Measurements from ENCODE around the gene GRM8. TPM values are rescaled to one million over a fixed set of nuclear protein-coding genes. Genes with fewer than 3 reads are reported as not detected.

GRM8 gene
- total and polyA plus RNA-seq, 2 experiments from 2014 or later, result not detected

- H3K27ac ChIP-seq, result no peak overlapping the region
- no peak overlapping the region for H3K9ac ChIP-seq
- H3K79me2 ChIP-seq (ENCODE audit: insufficient read depth), result no peaks in the 10 kb centered on the region
- H3K27me3 ChIP-seq (replicated peaks; ENCODE audit: insufficient read depth), result no peaks in the 10 kb centered on the region
- H3K4me2 ChIP-seq (ENCODE audit: unreplicated experiment), result no peak overlapping the region
- no peak for DNase-seq
- 45 to 53% methylated on average over 9 of the region's 9 CpGs for WGBS, 2 experiments (ENCODE audit: low coverage in 1 of 2, low lambda C conversion rate in 2 of 2, missing lambda C conversion rate in 2 of 2)
- no peaks in the 10 kb centered on the region for H3K36me3 ChIP-seq (ENCODE audit: low read depth)
- no peaks in the 10 kb centered on the region for H3K9me3 ChIP-seq (ENCODE audit: low read depth)
- no peaks in the 10 kb centered on the region for H3K4me1 ChIP-seq (ENCODE audit: insufficient read depth)
- no peaks in the 10 kb centered on the region for H3F3A ChIP-seq (ENCODE audit: insufficient read depth)
- TF ChIP-seq EZH2phosphoT487 (IDR thresholded peaks at IDR 0.05; ENCODE audit: insufficient read depth, low read depth) (no peak), EZH2 (IDR thresholded peaks at IDR 0.05; ENCODE audit: insufficient read depth, poor library complexity, severe bottlenecking) (no peak)
- no peak overlapping the region for H3K4me3 ChIP-seq
- H2AFZ ChIP-seq, result no peak overlapping the region
- H3K9me2 ChIP-seq (ENCODE audit: insufficient read depth), result no peaks in the 10 kb centered on the region
- H4K20me1 ChIP-seq (ENCODE audit: insufficient read depth), result no peaks in the 10 kb centered on the region
- in situ Hi-C loops (cut with MboI), result no loop called here
These were observed 194.8 kb downstream of the GRM8 start for GRCh38 chr7:127057918-127058317.

- Histone ChIP-seq H3K27ac (no peak overlapping the region), H3K36me3 (ENCODE audit: low read depth) (no peaks in the 10 kb centered on the region), H3K4me3 (no peak overlapping the region), H3K9me2 (ENCODE audit: insufficient read depth) (no peaks in the 10 kb centered on the region), H3K4me1 (ENCODE audit: insufficient read depth) (no peaks in the 10 kb centered on the region), H3K9ac (no peak overlapping the region), H3F3A (ENCODE audit: insufficient read depth) (no peaks in the 10 kb centered on the region), H3K4me2 (ENCODE audit: unreplicated experiment) (no peak overlapping the region), H4K20me1 (ENCODE audit: insufficient read depth) (no peaks in the 10 kb centered on the region), H3K27me3 (replicated peaks; ENCODE audit: insufficient read depth) (no peaks in the 10 kb centered on the region), H3K9me3 (ENCODE audit: low read depth) (no peaks in the 10 kb centered on the region), H3K79me2 (ENCODE audit: insufficient read depth) (no peaks in the 10 kb centered on the region), H2AFZ (no peak overlapping the region)
- no peak for TF ChIP-seq EZH2phosphoT487 (IDR thresholded peaks at IDR 0.05; ENCODE audit: insufficient read depth, low read depth)
- TF ChIP-seq EZH2 (IDR thresholded peaks at IDR 0.05; ENCODE audit: insufficient read depth, poor library complexity, severe bottlenecking), result no peak
- in situ Hi-C loops (cut with MboI), result no loop called here
- DNase-seq, result no peak
These were observed 196.5 kb downstream of the GRM8 start for GRCh38 chr7:127056202-127056601.

GRCh38 chr7:127047521-127047920 lies 205.2 kb downstream of the GRM8 start:
- H2AFZ ChIP-seq, result no peak overlapping the region
- no peaks in the 10 kb centered on the region for H4K20me1 ChIP-seq (ENCODE audit: insufficient read depth)
- no peak overlapping the region for H3K9ac ChIP-seq
- no peaks in the 10 kb centered on the region for H3K36me3 ChIP-seq (ENCODE audit: low read depth)
- no peaks in the 10 kb centered on the region for H3K9me3 ChIP-seq (ENCODE audit: low read depth)
- no peak overlapping the region for H3K4me2 ChIP-seq (ENCODE audit: unreplicated experiment)
- H3K4me1 ChIP-seq (ENCODE audit: insufficient read depth), result no peaks in the 10 kb centered on the region
- H3K79me2 ChIP-seq (ENCODE audit: insufficient read depth), result no peaks in the 10 kb centered on the region
- H3F3A ChIP-seq (ENCODE audit: insufficient read depth), result no peaks in the 10 kb centered on the region
- H3K4me3 ChIP-seq, result no peak overlapping the region
- TF ChIP-seq EZH2 (IDR thresholded peaks at IDR 0.05; ENCODE audit: insufficient read depth, poor library complexity, severe bottlenecking) (no peak), EZH2phosphoT487 (IDR thresholded peaks at IDR 0.05; ENCODE audit: insufficient read depth, low read depth) (no peak)
- no peaks in the 10 kb centered on the region for H3K27me3 ChIP-seq (replicated peaks; ENCODE audit: insufficient read depth)
- in situ Hi-C loops (cut with MboI), result no loop called here
- DNase-seq, result no peak
- no peak overlapping the region for H3K27ac ChIP-seq
- no peaks in the 10 kb centered on the region for H3K9me2 ChIP-seq (ENCODE audit: insufficient read depth)

GRCh38 chr7:127041689-127042452 lies 210.9 kb downstream of the GRM8 start:
- no peak for DNase-seq
- in situ Hi-C loops (cut with MboI), result no loop called here
- no peaks in the 10 kb centered on the region for H3K9me2 ChIP-seq (ENCODE audit: insufficient read depth)

GRCh38 chr7:127040042-127040441 lies 212.7 kb downstream of the GRM8 start:
- no peaks in the 10 kb centered on the region for H3K4me1 ChIP-seq (ENCODE audit: insufficient read depth)
- H3K36me3 ChIP-seq (ENCODE audit: low read depth), result no peaks in the 10 kb centered on the region
- no peak overlapping the region for H2AFZ ChIP-seq
- H3K9me2 ChIP-seq (ENCODE audit: insufficient read depth), result no peaks in the 10 kb centered on the region
- H3K4me3 ChIP-seq, result no peak overlapping the region
- no peaks in the 10 kb centered on the region for H3K27me3 ChIP-seq (replicated peaks; ENCODE audit: insufficient read depth)
- no peak for DNase-seq
- no peak overlapping the region for H3K9ac ChIP-seq
- no peak overlapping the region for H3K4me2 ChIP-seq (ENCODE audit: unreplicated experiment)
- no peaks in the 10 kb centered on the region for H3K9me3 ChIP-seq (ENCODE audit: low read depth)
- in situ Hi-C loops (cut with MboI), result no loop called here
- H4K20me1 ChIP-seq (ENCODE audit: insufficient read depth), result no peaks in the 10 kb centered on the region
- TF ChIP-seq EZH2phosphoT487 (IDR thresholded peaks at IDR 0.05; ENCODE audit: insufficient read depth, low read depth), result no peak
- no peak for TF ChIP-seq EZH2 (IDR thresholded peaks at IDR 0.05; ENCODE audit: insufficient read depth, poor library complexity, severe bottlenecking)
- no peak overlapping the region for H3K27ac ChIP-seq
- 8 to 10% methylated on average over 2 of the region's 2 CpGs for WGBS, 2 experiments (ENCODE audit: low coverage in 1 of 2, low lambda C conversion rate in 2 of 2, missing lambda C conversion rate in 2 of 2)
- H3F3A ChIP-seq (ENCODE audit: insufficient read depth), result no peaks in the 10 kb centered on the region
- H3K79me2 ChIP-seq (ENCODE audit: insufficient read depth), result no peaks in the 10 kb centered on the region

More at GRCh38 chr7:127041689-127042452, 210.9 kb downstream of the GRM8 start:
- Histone ChIP-seq H3K4me3 (no peak overlapping the region), H3K36me3 (ENCODE audit: low read depth) (no peaks in the 10 kb centered on the region), H3K79me2 (ENCODE audit: insufficient read depth) (no peaks in the 10 kb centered on the region), H3K27ac (no peak overlapping the region), H3K4me2 (ENCODE audit: unreplicated experiment) (no peak overlapping the region), H4K20me1 (ENCODE audit: insufficient read depth) (no peaks in the 10 kb centered on the region), H3F3A (ENCODE audit: insufficient read depth) (no peaks in the 10 kb centered on the region), H3K4me1 (ENCODE audit: insufficient read depth) (no peaks in the 10 kb centered on the region), H3K27me3 (replicated peaks; ENCODE audit: insufficient read depth) (no peaks in the 10 kb centered on the region), H3K9me3 (ENCODE audit: low read depth) (no peaks in the 10 kb centered on the region), H3K9ac (no peak overlapping the region), H2AFZ (no peak overlapping the region)
- TF ChIP-seq EZH2phosphoT487 (IDR thresholded peaks at IDR 0.05; ENCODE audit: insufficient read depth, low read depth) (no peak), EZH2 (IDR thresholded peaks at IDR 0.05; ENCODE audit: insufficient read depth, poor library complexity, severe bottlenecking) (no peak)
- 15 to 17% methylated on average over 7 of the region's 7 CpGs for WGBS, 2 experiments (ENCODE audit: low coverage in 1 of 2, low lambda C conversion rate in 2 of 2, missing lambda C conversion rate in 2 of 2)

All from GM23248 (cell line).